Thymus (tissue), 14 donors: Measurements from ENCODE around the gene TENM4. TPM values are rescaled to one million over a fixed set of nuclear protein-coding genes. Genes with fewer than 3 reads are reported as not detected.

Experiments used
- DNase-seq, 9 donors: peaks; one replicate each; pipeline ENCODE4 v3.0.0-alpha.2; 2013; ENCODE audit warnings: low spot score in 9 of 9, low read depth in 6 of 9, missing footprints in 1 of 9
- H3K27ac ChIP-seq, 2 donors: one replicate each; pipeline ENCODE4 v1.5.1; 2013; ENCODE audit warnings: control low read depth in 1 of 2, low read depth in 1 of 2, low read length in 1 of 2, mild to moderate bottlenecking in 1 of 2, moderate library complexity in 1 of 2
- H3K27me3 ChIP-seq, 2 donors: one replicate each; pipeline ENCODE4 v1.5.1; 2013; ENCODE audit warnings: low read length in 1 of 2; ENCODE audit not compliant: control insufficient read depth in 2 of 2, insufficient read depth in 1 of 2
- H3K36me3 ChIP-seq, 2 donors: one replicate each; pipeline ENCODE4 v1.5.1; 2013; ENCODE audit warnings: low read length in 1 of 2, mild to moderate bottlenecking in 1 of 2, moderate library complexity in 1 of 2; ENCODE audit not compliant: control insufficient read depth in 2 of 2, insufficient read depth in 2 of 2
- H3K4me1 ChIP-seq, 2 donors: one replicate each; pipeline ENCODE4 v1.5.1; 2013; ENCODE audit warnings: low read length in 2 of 2; ENCODE audit not compliant: control insufficient read depth in 2 of 2, insufficient read depth in 2 of 2
- H3K4me3 ChIP-seq, 2 donors: one replicate each; pipeline ENCODE4 v1.5.1; 2013; ENCODE audit warnings: low read length in 2 of 2, control low read depth in 1 of 2, mild to moderate bottlenecking in 1 of 2
- H3K9me3 ChIP-seq, 2 donors: one replicate each; pipeline ENCODE4 v1.5.1; 2013; ENCODE audit warnings: low read length in 1 of 2, mild to moderate bottlenecking in 1 of 2; ENCODE audit not compliant: control insufficient read depth in 2 of 2, insufficient read depth in 1 of 2
- WGBS: extraction: QIAGEN DNeasy Blood & Tissue Kit; methylation state at CpG from one replicate; pipeline ENCODE4 v1.1.7; 2013; 5-methylcytosine and 5-hydroxymethylcytosine counted together
- long read RNA-seq, 10 donors: transcript quantifications; one replicate each; lab custom pipeline, GENCODE V29; 2026
- polyA plus RNA-seq: library from polyadenylated mRNA; stranded (reverse); fragments of 200-250 nt; gene quantifications from one replicate; pipeline ENCODE4 v1.2.3, GENCODE V29; 2013
- total RNA-seq: library from RNA; stranded (reverse); fragments of 120-200 nt; gene quantifications from one replicate; pipeline ENCODE4 v1.2.4, GENCODE V29; 2013
- donor health status: healthy.

Gene TENM4
- total RNA-seq (2.8 TPM), polyA plus RNA-seq (1.0 TPM)
- long read RNA-seq, donor 1 = 0 reads
- long read RNA-seq, donor 2 = 0 reads
- long read RNA-seq, donor 3 = 0 reads
- long read RNA-seq, donor 4 = 0 reads
- long read RNA-seq, donor 5 = 0 reads
- long read RNA-seq, donor 6 = 0 reads
- long read RNA-seq, donor 7 = 0 reads
- long read RNA-seq, donor 8 = 0 reads
- long read RNA-seq, donor 9 = 0 reads
- long read RNA-seq, donor 10 = 0 reads

DNA sequence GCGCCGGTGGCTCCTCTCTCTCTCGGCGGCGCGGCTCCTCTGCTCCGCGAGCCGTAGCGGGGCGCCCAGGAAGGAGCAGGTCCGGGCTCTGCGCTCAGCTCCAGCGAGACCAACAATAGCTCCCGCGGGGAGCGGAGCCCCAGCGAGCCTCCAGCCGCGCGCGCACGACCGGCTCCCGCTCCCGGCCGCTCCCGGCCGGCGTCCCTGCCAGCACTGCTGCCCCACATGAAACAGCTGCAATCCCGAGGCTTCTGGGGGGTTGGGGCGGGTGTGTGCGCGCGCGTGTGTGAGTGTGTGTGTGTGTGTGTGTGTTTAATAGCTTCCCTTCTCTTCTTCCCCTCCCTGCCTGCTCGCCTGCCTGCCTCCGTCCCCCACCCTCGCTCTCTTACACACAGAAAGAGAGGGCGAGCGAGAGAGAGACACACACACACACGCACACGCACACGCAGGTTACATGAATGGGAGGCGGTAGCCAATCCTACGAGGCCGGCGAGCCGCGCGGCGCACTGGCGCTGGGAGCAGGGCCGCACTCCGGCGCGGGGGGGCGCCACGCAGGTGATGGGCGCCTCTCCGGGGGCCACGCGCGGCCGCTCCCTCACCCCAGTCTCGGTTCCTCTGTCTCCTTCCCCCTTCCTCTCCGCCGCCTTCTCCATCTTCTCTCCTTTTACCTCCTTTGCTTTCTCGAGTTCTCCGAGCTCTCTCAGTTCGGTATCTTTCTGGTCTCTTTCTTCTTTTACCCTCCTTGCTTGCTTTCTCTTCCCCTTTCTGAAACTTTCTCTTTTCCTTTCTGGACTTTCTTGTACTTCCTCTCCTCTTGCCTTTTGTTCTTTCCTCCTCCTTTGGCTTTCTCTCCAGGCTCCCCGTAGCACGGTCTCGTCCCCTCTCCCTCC lies at the start of gene TENM4:
Gene TENM4, minus strand, starts transcription at position 460 of the 890 bp plus-strand sequence. CDS start 371,086 bp downstream, outside the sequence.
- Histone ChIP-seq H3K36me3 (no peaks in the 10 kb centered on the region), H3K27me3 (peaks cover 60 to 78% of the 10 kb centered on the region in 2 donors), H3K4me1 (peaks cover 0 to 4% of the 10 kb centered on the region in 2 donors), H3K9me3 (peaks cover 0 to 3% of the 10 kb centered on the region in 2 donors), H3K27ac (peak within 1 kb of the TSS in 1 of 2 donors; percentile 73), H3K4me3 (peak within 1 kb of the TSS in 1 of 2 donors; percentile 34)
- WGBS = 2% methylated on average over 74 of the region's 74 CpGs
- no peak for DNase-seq

GRCh38 chr11:79488286-79488685 lies 47.5 kb upstream of the TENM4 start:
- H3K9me3 ChIP-seq = no peaks in the 10 kb centered on the region
- H3K4me1 ChIP-seq = no peaks in the 10 kb centered on the region
- 89% methylated on average over 4 of the region's 4 CpGs for WGBS
- no peaks in the 10 kb centered on the region for H3K27me3 ChIP-seq
- no peak overlapping the region for H3K27ac ChIP-seq
- no peak for DNase-seq
- H3K4me3 ChIP-seq = no peak overlapping the region
- H3K36me3 ChIP-seq = no peaks in the 10 kb centered on the region

DNA sequence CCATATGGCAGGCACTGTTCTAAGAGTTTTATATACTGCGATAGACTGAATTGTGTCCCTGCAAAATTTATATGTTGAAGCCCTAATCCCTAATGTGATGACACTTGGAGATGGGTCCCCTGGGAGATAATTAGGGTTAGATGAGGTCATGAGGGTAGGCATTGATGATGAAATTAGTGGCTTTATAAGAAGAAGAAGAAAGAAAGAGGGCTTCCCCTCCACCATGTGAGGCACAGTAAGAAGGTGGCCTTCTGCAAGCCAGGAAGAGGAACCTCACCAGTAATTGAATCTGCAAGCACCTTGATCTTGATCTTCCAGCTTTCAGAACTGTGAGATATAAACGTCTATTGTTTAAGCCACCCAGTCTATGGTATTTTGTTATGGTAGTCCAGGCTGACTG lies 46.6 kb upstream of the TENM4 start:
- 85% methylated on average over 2 of the region's 2 CpGs for WGBS
- H3K36me3 ChIP-seq = no peaks in the 10 kb centered on the region
- no peak overlapping the region for H3K27ac ChIP-seq
- H3K4me1 ChIP-seq = no peaks in the 10 kb centered on the region
- no peaks in the 10 kb centered on the region for H3K27me3 ChIP-seq
- no peaks in the 10 kb centered on the region for H3K9me3 ChIP-seq
- H3K4me3 ChIP-seq = no peak overlapping the region
- DNase-seq = no peak

DNA sequence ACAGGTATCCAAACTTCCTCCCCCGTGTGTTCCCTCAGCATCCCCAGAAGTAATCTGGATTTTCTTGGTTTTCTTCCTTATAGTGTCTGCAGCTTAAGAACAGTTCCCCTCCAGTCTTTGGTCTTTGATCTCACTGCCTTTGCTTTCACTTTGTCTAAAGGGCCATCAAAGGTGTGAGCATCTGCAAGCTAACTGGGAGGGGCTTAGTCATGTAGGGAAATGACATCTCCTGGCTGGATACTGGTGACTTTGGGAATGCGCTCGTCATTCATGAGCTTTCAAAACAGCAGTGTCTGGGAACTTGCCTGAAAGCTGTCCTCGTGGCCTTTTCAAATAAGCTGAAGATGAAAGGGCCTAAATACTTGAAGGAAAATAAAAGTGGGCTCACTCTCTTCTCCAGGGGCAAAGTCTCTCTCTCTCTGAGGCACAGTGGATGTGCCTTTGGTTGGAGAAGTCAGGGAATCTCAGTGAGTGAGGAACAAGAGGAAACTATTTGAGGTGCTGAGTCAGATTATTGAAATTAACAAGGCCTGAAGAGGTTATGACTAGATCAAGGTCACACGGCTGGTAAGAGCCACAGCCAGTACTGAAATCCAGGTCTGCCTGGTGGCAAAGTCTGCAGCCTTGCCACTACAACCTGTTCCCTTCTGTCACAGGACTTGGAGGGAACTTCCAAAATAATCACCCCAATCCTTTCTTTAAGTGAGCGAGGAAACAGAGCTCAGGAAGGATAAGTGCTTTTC lies 45.6 kb upstream of the TENM4 start:
- Histone ChIP-seq H3K27me3 (no peaks in the 10 kb centered on the region), H3K9me3 (no peaks in the 10 kb centered on the region), H3K36me3 (no peaks in the 10 kb centered on the region), H3K27ac (no peak overlapping the region), H3K4me1 (no peaks in the 10 kb centered on the region), H3K4me3 (no peak overlapping the region)
- DNase-seq = no peak
- WGBS = 57% methylated on average over 6 of the region's 6 CpGs

- no peak for DNase-seq
- Histone ChIP-seq H3K27ac (no peak overlapping the region), H3K9me3 (no peaks in the 10 kb centered on the region), H3K36me3 (no peaks in the 10 kb centered on the region), H3K4me3 (no peak overlapping the region), H3K27me3 (no peaks in the 10 kb centered on the region), H3K4me1 (no peaks in the 10 kb centered on the region)
- 32% methylated on average over 4 of the region's 4 CpGs for WGBS
These were observed 44.9 kb upstream of the TENM4 start for GRCh38 chr11:79485694-79486093.

- H3K27me3 ChIP-seq = no peaks in the 10 kb centered on the region
- H3K27ac ChIP-seq = no peak overlapping the region
- no peak overlapping the region for H3K4me3 ChIP-seq
- no peak for DNase-seq
- H3K9me3 ChIP-seq = no peaks in the 10 kb centered on the region
- no peaks in the 10 kb centered on the region for H3K36me3 ChIP-seq
- no peaks in the 10 kb centered on the region for H3K4me1 ChIP-seq
These were observed 44.0 kb upstream of the TENM4 start for GRCh38 chr11:79484872-79485271.

DNA sequence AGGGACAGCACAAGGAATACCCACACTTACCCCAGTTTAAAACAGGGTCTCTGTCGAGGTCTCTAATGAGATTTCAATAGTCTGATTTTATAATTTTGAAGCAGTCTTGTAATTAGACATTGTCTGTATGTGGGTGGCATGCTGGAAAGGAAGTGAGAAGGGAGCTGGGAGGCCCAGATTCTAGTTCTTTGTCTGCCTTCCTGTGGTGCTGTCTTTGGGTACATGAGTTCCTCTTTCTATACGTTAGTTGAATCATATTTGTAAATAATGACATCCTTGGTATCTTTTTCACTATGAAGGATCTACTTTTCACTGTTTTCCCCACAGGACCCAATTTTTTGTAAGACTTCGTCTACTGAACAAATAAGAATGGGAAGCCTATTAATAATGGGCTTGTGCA lies 42.0 kb upstream of the TENM4 start:
- H3K9me3 ChIP-seq = no peaks in the 10 kb centered on the region
- 47% methylated on average over 3 of the region's 3 CpGs for WGBS
- no peak for DNase-seq
- H3K4me1 ChIP-seq = no peaks in the 10 kb centered on the region
- no peak overlapping the region for H3K27ac ChIP-seq
- H3K36me3 ChIP-seq = no peaks in the 10 kb centered on the region
- H3K4me3 ChIP-seq = no peak overlapping the region
- H3K27me3 ChIP-seq = no peaks in the 10 kb centered on the region

- Histone ChIP-seq H3K27me3 (no peaks in the 10 kb centered on the region), H3K4me3 (no peak overlapping the region), H3K27ac (no peak overlapping the region), H3K36me3 (no peaks in the 10 kb centered on the region), H3K9me3 (no peaks in the 10 kb centered on the region), H3K4me1 (no peaks in the 10 kb centered on the region)
- WGBS = 72% methylated on average over 3 of the region's 3 CpGs
- no peak for DNase-seq
These were observed 41.0 kb upstream of the TENM4 start for GRCh38 chr11:79481795-79482194.

DNA sequence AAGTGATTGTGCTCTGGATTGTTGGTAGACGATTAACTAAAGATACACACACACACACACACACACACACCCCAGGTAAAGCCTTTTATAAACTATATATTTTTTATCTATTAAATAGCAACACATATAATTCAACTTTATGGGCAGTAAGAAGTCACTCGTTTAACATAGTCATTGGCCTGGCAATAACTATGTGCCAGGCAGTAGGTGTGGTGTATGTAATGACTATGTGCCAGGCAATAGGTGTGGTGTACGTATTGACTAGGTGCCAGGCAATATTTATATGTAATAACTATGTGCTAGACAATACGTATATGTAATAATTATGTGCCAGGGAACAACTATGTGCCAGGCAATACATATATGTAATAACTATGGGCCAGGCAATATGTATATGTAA lies 40.0 kb upstream of the TENM4 start:
- no peaks in the 10 kb centered on the region for H3K9me3 ChIP-seq
- 94% methylated on average over 4 of the region's 4 CpGs for WGBS
- no peaks in the 10 kb centered on the region for H3K4me1 ChIP-seq
- no peaks in the 10 kb centered on the region for H3K27me3 ChIP-seq
- H3K36me3 ChIP-seq = no peaks in the 10 kb centered on the region
- DNase-seq = no peak
- no peak overlapping the region for H3K4me3 ChIP-seq
- H3K27ac ChIP-seq = no peak overlapping the region
